ENCODE measurements around the gene REEP3.
A peak's percentile ranks its signal among the peaks of the same experiment; 100 is the strongest.

Gene REEP3

DNA sequence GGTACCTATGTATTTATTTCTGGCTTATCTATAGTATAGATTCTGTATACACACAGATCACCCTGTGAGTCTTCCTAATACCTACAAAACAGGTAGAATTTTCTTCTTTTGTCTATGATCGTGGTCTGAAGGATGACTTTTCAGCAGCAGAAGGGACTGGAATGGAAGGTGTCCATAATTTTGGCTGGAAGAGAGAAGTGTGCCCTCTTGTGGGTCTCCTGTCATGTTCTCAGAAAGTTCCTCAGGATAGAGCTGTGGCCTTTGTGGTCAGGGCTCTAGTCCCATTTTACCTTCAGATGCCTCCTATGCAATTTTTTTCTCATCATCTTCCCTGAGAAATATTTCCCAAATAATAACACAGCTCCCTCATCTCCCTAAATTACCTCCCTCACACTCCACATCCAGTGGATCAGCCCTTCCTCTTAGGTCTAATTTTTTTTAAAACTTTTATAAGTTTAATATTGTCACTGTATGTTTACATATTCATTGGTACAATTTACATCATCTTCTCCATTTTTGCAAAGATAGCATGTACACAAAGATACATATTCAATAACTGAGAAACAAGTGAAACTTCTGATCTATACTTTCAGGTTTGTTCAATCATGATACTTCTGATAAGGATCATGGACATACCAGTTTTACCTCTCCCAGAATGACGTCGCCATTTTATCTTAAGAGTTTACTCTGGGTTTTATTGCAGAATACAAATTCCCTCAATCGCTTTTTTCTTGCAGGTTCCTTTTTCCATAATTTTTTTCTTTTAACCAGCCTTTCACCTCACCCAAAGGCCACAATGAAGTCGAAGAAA is 112.7 kb downstream of the REEP3 start (continued):
- TF ChIP-seq, protein P1, sequence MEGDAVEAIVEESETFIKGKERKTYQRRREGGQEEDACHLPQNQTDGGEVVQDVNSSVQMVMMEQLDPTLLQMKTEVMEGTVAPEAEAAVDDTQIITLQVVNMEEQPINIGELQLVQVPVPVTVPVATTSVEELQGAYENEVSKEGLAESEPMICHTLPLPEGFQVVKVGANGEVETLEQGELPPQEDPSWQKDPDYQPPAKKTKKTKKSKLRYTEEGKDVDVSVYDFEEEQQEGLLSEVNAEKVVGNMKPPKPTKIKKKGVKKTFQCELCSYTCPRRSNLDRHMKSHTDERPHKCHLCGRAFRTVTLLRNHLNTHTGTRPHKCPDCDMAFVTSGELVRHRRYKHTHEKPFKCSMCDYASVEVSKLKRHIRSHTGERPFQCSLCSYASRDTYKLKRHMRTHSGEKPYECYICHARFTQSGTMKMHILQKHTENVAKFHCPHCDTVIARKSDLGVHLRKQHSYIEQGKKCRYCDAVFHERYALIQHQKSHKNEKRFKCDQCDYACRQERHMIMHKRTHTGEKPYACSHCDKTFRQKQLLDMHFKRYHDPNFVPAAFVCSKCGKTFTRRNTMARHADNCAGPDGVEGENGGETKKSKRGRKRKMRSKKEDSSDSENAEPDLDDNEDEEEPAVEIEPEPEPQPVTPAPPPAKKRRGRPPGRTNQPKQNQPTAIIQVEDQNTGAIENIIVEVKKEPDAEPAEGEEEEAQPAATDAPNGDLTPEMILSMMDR (tag by site-specific recombination; IDR thresholded peaks at IDR 0.05), result peak; percentile 55
- TF ChIP-seq ZNF10 (tag by site-specific recombination; IDR thresholded peaks at IDR 0.05) (0 out of 2 replicates have a peak, but pooled peaks have one; percentile 8), ZBTB17 (tag by site-specific recombination; IDR thresholded peaks at IDR 0.05) (no peak), ZEB2 (tag by site-specific recombination; IDR thresholded peaks at IDR 0.05) (no peak), ZNF501 (tag by site-specific recombination; IDR thresholded peaks at IDR 0.05) (no peak)

DNA sequence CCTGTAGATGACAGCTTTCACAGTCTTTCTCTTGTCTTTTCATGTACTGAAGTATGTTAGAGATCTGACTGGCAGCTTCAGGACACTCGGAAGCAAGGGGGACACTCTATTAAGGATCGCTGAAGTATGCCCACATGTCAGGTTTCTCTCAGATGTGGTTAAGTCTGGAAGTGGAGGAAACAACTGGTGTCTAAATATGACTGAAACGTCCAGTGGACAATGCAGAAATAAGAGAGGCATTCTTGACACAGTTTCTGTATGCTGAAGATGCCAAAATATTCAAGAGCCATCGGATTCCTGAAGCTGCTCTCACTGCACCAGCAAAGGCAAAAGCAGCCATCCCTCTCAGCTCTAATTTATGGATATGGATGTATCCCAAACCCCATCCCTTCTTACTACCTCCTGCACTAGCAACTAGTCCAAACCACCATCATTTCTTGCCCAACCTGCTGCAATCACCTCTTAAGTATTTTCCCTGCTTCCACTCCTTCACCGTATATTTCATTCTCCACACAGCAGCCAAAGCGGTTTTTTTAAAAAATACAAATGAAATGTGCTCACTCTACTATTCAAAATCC is 113.4 kb downstream of the REEP3 start:
- Histone ChIP-seq H3K4me3 (ENCODE audit: low read depth, low read length) (no peak overlapping the region), H3K4me1 (ENCODE audit: control insufficient read depth, insufficient read depth, low read length) (no peaks in the 10 kb centered on the region), H3K36me3 (ENCODE audit: control insufficient read depth in 2 of 2, insufficient read depth in 1 of 2, low read length in 2 of 2) (no peaks in the 10 kb centered on the region), H3K27ac (ENCODE audit: extremely low read depth, low read depth, low read length) (no peak overlapping the region), H3K9me3 (ENCODE audit: control insufficient read depth, insufficient read depth, low read depth, low read length) (no peaks in the 10 kb centered on the region)
- no peak for TF ChIP-seq SETDB1 (IDR thresholded peaks at IDR 0.05; ENCODE audit: insufficient read length, low read length)
- no peak for TF ChIP-seq ZNF404 (tag by site-specific recombination; IDR thresholded peaks at IDR 0.05)
- no peak for TF ChIP-seq GLI2 (tag by site-specific recombination; IDR thresholded peaks at IDR 0.05; ENCODE audit: borderline replicate concordance, low read depth)
- no peak for TF ChIP-seq SP3 (tag by site-specific recombination; IDR thresholded peaks at IDR 0.05)
- no peak for TF ChIP-seq ZNF24 (tag by site-specific recombination; IDR thresholded peaks at IDR 0.05)
- TF ChIP-seq KLF9 (tag by site-specific recombination; IDR thresholded peaks at IDR 0.05; ENCODE audit: low read depth), result no peak
- TF ChIP-seq ZNF132 (tag by site-specific recombination; IDR thresholded peaks at IDR 0.05; ENCODE audit: borderline replicate concordance), result no peak
- TF ChIP-seq ZNF211 (tag by site-specific recombination; IDR thresholded peaks at IDR 0.05; ENCODE audit: low read depth), result no peak
- TF ChIP-seq ZBTB8A (tag by site-specific recombination; IDR thresholded peaks at IDR 0.05), result no peak
- TF ChIP-seq ZBTB48 (tag by site-specific recombination; IDR thresholded peaks at IDR 0.05), result no peak
- TF ChIP-seq ZNF112 (tag by site-specific recombination; IDR thresholded peaks at IDR 0.05), result no peak
- no peak for TF ChIP-seq ZXDB (tag by site-specific recombination; IDR thresholded peaks at IDR 0.05)
- TF ChIP-seq ZNF10 (tag by site-specific recombination; IDR thresholded peaks at IDR 0.05), result no peak
- no peak for TF ChIP-seq ZNF416 (tag by site-specific recombination; IDR thresholded peaks at IDR 0.05)
- TF ChIP-seq PRDM1 (tag by site-specific recombination; IDR thresholded peaks at IDR 0.05), result no peak
- TF ChIP-seq, protein P2, sequence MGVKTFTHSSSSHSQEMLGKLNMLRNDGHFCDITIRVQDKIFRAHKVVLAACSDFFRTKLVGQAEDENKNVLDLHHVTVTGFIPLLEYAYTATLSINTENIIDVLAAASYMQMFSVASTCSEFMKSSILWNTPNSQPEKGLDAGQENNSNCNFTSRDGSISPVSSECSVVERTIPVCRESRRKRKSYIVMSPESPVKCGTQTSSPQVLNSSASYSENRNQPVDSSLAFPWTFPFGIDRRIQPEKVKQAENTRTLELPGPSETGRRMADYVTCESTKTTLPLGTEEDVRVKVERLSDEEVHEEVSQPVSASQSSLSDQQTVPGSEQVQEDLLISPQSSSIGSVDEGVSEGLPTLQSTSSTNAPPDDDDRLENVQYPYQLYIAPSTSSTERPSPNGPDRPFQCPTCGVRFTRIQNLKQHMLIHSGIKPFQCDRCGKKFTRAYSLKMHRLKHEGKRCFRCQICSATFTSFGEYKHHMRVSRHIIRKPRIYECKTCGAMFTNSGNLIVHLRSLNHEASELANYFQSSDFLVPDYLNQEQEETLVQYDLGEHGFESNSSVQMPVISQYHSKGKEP (tag by site-specific recombination; IDR thresholded peaks at IDR 0.05), result no peak
- TF ChIP-seq ZNF174 (tag by site-specific recombination; IDR thresholded peaks at IDR 0.05), result no peak
- TF ChIP-seq, protein P3, sequence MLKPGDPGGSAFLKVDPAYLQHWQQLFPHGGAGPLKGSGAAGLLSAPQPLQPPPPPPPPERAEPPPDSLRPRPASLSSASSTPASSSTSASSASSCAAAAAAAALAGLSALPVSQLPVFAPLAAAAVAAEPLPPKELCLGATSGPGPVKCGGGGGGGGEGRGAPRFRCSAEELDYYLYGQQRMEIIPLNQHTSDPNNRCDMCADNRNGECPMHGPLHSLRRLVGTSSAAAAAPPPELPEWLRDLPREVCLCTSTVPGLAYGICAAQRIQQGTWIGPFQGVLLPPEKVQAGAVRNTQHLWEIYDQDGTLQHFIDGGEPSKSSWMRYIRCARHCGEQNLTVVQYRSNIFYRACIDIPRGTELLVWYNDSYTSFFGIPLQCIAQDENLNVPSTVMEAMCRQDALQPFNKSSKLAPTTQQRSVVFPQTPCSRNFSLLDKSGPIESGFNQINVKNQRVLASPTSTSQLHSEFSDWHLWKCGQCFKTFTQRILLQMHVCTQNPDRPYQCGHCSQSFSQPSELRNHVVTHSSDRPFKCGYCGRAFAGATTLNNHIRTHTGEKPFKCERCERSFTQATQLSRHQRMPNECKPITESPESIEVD (tag by site-specific recombination; IDR thresholded peaks at IDR 0.05), result no peak
- TF ChIP-seq HOXC10 (CRISPR knock-in tag; IDR thresholded peaks at IDR 0.05), result no peak
- CTCF ChIA-PET, result interaction anchor here (0.9 to 1.8 kb wide), 8 partner anchors 9 to 469 kb away, joined by 3 to 17 read pairs (median 4); no protein-coding TSS in a partner anchor
- POLR2A ChIA-PET, result no interaction called here
